Activated CD4-positive, alpha-beta T cell treated with anti-CD3 and anti-CD28 coated beads, Interleukin-2, amount 50 U/mL, for 1 hour (primary cell): ENCODE measurements around the gene AMIGO2.
A peak's percentile ranks its signal among the peaks of the same experiment; 100 is the strongest.

Experiments used
- DNase-seq: peaks from one replicate; pipeline ENCODE4 v3.0.0-alpha.2; 2020

AMIGO2 gene

DNA sequence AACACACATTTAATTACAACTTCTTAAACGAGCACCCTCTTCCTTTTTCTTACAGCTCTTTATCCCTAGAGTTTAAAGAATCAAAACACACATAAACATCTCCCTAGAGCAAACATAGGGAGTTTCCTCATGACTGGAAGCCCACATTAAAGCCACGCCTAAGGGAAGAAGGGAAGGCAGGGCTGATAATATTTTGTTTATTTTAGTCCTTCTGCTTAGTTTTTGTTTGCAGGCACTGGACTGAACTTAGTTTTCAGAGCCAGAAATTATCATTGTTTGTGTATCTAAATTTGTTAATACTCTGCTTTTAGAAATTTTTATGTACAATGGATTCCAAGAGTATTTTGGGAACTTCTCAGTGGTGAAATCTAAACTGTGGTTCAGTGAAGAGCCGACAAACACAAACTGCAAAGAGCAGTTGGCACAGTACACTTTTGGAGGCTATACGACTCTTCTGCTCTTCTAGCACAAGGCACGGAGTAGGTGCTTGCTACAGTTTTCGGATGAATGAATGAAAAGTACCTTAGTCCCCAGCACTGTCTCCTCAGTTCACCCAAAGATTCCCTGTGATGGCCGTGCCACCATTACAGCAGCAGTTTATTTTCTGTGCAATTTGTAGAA lies 17.6 kb upstream of the AMIGO2 start:
- no peak for DNase-seq

DNA sequence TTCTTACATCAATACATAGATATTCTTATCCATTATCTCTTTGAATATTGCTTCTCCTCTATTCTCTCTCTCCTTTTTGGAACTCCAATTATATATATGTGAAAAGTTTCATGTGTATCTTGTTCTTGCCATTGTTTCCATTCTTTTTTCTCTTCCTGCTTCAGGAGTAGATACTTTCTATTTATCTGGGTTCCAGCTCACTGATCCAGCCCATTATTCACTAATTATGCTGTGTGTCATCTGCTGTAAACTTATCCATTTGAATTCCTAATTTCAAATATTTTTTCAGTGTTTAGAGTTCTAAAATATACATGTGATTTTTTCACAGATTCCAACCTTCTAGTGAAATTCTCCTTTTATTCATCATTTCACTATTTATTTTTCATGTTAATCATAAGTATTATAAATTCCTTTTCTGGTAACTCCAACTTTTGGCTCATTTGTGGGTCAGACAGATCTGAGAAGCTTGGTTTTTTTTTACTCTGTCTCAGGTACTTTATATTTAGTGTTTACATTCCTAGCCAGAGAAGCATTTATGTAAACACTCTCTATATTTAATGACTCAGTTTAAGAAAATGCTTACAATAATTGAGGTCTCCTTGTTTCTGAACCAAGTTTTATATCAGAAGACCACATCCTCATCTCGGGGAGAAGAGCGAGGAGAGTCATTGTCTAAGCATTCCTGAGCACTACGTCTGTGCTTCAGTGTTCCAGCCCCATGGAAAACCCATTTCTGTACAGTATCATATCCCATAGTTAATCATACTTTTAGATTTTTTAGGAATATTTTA lies 15.9 kb upstream of the AMIGO2 start:
- no peak for DNase-seq

GRCh38 chr12:47094804-47095203 lies 15.0 kb upstream of the AMIGO2 start:
- DNase-seq, result no peak

DNA sequence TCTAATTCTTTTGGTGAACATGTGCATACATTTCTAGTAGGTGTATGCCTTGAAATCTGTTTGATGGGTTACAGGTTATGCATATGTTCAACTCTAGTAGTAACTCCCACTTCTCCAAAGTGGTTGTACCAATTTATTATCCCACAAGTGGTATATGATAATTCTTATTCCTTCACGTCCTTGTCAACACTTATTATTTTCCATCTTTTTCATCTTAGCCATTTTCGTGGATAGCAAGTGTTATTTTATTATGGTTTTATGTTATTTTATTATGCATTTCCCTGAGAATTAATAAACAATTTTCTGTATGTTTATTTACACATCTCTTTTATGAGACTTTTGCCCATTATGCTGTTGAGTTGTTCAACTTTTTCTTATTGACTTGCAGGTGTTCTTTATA lies 11.2 kb upstream of the AMIGO2 start:
- DNase-seq, result no peak

GRCh38 chr12:47088021-47088944 lies 8.5 kb upstream of the AMIGO2 start:
- no peak for DNase-seq

- DNase-seq, result no peak
These were observed 7.4 kb upstream of the AMIGO2 start for GRCh38 chr12:47087088-47087688.

- DNase-seq, result peak; percentile 26
These were observed 6.1 kb upstream of the AMIGO2 start for GRCh38 chr12:47085815-47086252.

DNA sequence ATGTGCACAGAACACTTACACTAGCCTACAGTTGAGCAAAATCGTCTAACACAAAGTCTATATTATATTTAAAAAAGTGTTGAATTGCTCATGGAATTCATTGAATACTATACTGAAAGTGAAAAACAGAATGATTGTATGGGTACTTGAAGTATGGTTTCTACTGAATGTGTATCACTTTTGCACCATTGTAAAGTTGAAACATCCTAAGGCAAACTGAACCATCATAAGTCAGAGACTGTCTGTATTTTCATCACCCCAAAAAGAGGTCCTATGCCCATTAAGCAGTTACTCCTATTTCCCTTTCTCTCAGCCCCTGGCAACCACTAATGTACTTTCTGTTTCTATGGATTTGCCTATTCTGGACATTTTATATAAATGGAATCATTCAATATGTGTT lies 4.4 kb upstream of the AMIGO2 start:
- no peak for DNase-seq

- no peak for DNase-seq
These were observed 3.2 kb upstream of the AMIGO2 start for GRCh38 chr12:47082796-47083621.

GRCh38 chr12:47082283-47082682 lies 2.5 kb upstream of the AMIGO2 start:
- DNase-seq, result no peak

DNA sequence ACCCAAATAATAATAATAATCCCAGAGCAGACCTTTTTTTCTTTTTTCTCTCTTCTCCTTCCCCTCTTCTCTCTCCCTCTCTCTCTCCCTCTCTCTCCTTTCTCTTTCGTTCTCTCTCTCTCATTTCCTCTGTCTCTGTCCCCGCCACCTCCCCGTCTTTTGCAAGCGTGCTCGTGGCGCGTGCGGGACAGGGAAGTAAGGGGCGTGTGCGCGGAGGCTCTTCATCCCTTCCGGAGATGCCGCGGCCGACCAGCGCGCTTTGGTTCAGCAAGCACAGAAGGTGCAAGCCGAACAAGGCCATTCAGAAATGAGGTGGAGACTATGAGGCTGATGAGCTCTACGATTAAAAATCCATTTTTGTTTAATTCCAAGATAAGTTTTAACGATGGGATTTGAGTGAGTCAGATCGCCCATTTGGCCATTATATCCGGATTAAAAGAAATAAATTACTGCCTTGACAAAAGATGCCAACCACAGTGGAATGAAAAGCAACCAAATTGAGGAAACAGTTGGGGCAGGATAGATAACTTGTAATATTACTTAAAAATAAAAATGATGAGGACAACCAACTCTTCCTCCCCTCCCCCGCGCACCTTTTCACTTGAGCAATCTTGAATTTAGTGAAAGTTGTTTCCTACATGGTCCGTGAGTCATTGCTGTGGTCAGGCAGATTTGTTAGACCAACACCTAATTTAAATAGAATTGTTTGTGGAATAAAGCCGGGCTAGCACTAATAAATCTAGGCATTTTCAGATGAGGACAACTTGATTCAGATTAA lies 1.2 kb upstream of the AMIGO2 start:
- DNase-seq, result peak; percentile 30

- peak; percentile 23 for DNase-seq
These were observed 394 bp upstream of the AMIGO2 start for GRCh38 chr12:47079981-47080724.

DNA sequence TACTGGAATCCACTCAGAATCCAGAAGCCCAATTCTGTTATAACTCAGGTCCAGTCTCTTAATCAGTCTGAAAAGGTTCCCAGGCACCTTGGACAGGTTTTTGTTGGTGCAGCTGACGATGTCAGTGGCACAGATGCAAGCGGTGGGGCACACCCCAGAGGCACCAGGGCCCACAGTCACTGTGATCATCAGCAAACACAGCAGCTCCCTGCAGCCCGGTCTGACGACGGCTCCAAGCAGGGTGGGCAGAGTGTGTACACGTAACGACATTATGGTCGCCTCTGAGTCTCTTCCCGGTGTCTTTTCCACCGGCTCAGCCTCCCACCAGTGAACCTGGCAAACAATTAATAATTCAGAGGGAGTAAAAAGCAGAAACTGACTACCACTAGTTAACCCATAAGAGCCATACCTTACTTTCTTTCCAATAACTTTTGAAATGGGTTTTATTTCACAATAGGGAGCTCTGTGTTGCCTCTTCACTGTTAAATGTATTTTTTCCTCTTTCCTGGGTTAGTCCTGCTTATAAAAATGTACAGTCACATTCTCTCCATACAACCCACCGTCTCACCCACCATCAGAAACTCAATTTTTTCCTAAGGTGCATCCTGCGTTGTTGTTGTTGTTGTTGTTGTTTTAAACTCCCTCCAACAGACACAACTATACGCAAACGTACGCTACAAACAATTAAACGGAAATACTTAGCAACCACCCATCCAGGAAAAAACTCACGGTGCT lies 859 bp downstream of the AMIGO2 start:
- peak; percentile 43 for DNase-seq

DNA sequence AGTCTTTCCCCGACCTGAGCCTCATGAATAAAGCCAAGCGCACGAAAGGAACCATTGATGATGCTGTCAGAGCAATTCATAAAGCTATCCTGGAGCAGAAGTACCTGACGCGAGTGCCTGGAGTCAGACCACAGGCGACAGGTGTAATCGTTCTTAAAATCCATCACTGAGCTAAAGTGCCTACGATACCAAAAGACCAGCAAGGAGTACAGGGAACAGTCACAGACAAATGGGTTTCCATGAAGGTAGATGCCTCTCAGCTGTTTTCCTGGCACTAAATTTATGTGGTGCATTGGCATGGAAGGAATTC lies 1.7 kb downstream of the AMIGO2 start:
- no peak for DNase-seq

DNA sequence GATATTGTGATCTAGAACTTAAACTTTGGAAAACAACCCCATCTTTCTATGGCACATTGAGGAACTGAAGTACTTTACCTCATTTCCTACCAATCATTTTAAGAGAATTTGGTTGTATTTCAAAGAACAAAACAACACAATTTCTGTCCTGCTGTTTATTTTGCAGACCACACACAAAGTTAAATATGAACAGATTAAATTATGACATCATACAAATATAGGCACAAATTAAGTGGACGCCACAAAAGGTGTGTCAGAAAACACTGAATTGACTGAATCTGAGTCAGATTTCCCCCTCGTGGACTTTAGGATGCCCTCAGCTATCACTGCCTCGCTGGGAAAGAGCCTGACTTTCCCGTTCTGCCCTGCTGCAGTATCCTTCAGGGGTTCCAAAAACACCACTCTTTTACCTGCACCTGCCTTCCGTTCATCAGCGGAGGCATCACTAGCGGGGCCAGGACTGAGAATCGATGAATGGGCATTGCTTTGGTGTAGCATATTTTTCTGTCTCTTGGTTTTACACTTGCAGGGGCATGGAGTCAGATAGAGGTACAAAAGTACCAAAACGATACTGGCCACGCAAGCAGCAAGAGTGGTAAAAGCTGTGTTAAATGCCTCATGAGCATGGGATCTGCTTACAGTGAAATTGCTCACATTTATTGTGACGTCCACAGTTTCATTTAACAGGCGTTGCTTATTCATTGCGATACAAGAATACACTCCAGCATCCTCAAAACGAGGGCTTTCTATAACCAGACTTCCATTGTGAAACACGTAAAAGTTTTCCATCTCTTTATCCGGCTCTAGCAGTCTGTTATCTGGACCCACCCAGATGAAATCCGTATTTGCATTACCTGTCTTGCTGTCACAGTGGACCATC lies 2.3 kb downstream of the AMIGO2 start:
- no peak for DNase-seq

- no peak for DNase-seq
These were observed 4.3 kb downstream of the AMIGO2 start for GRCh38 chr12:47075192-47076084.

DNA sequence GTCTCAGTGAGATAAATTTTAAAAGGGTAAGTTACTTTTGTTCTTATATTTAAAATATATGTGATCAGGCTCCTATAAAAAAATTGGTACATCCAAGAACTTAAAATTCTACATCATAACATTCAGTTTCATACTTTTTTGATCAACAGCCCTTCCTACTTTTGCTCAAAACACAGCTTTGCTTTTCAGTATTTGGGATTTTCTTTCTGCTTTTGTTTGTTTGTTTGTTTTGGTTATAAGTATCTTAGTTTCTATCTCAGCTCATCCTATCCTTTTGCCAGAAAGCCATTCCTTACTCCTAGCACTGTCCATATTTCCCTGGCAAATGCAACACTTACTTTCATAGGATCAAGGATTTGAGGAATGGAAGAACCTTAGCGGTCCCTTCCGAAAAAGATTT lies 5.0 kb downstream of the AMIGO2 start:
- DNase-seq, result no peak

- DNase-seq, result no peak
These were observed 5.8 kb downstream of the AMIGO2 start for GRCh38 chr12:47073951-47074350.
